CD4-positive, alpha-beta T cell treated with Interferon alpha-2 for 1 hour (primary cell): ENCODE measurements around the gene OVCH1.
A peak's percentile ranks its signal among the peaks of the same experiment; 100 is the strongest.
"Not testable (repeated sequence)": the region's sequence is repeated elsewhere in the genome, so short reads cannot be mapped to it uniquely, and the experiment has no call there.

ENCODE experiments used
- DNase-seq, 2 donors: peaks; one replicate each; pipeline ENCODE4 v3.0.0-alpha.2; 2020 to 2022

Gene OVCH1

GRCh38 chr12:29503283-29503682 is 5.8 kb upstream of the OVCH1 start:
- no peak for DNase-seq

GRCh38 chr12:29499235-29499634 is 1.7 kb upstream of the OVCH1 start:
- no peak for DNase-seq

- DNase-seq: no peak
These were observed 4.6 kb downstream of the OVCH1 start for GRCh38 chr12:29492891-29493290.

GRCh38 chr12:29486972-29487371 is 10.5 kb downstream of the OVCH1 start:
- no peak for DNase-seq

- DNase-seq: no peak
These were observed 34.3 kb downstream of the OVCH1 start for GRCh38 chr12:29463198-29463597.

- no peak for DNase-seq
These were observed 37.4 kb downstream of the OVCH1 start for GRCh38 chr12:29460082-29460481.

GRCh38 chr12:29455087-29455486 is 42.4 kb downstream of the OVCH1 start:
- DNase-seq: no peak

GRCh38 chr12:29451888-29452287 is 45.6 kb downstream of the OVCH1 start:
- DNase-seq: no peak

GRCh38 chr12:29448157-29448556 is 49.3 kb downstream of the OVCH1 start:
- DNase-seq: no peak

GRCh38 chr12:29447285-29447975 is 50.1 kb downstream of the OVCH1 start:
- no peak for DNase-seq

- no peak for DNase-seq
These were observed 58.0 kb downstream of the OVCH1 start for GRCh38 chr12:29439506-29439905.

GRCh38 chr12:29438752-29439408 is 58.6 kb downstream of the OVCH1 start:
- DNase-seq: no peak

- no peak for DNase-seq
These were observed 59.9 kb downstream of the OVCH1 start for GRCh38 chr12:29437575-29437974.

- DNase-seq: not testable (repeated sequence)
These were observed 60.7 kb downstream of the OVCH1 start for GRCh38 chr12:29436815-29437214.

GRCh38 chr12:29431513-29431912 is 66.0 kb downstream of the OVCH1 start:
- DNase-seq: no peak

- no peak for DNase-seq
These were observed 66.8 kb downstream of the OVCH1 start for GRCh38 chr12:29430716-29431044.

GRCh38 chr12:29429999-29430715 is 67.3 kb downstream of the OVCH1 start:
- no peak for DNase-seq

GRCh38 chr12:29428633-29429032 is 68.9 kb downstream of the OVCH1 start:
- peak in 1 of 2 donors; percentile 12 for DNase-seq

- DNase-seq: peak in 1 of 2 donors; percentile 34
These were observed 69.5 kb downstream of the OVCH1 start for GRCh38 chr12:29427964-29428363.

GRCh38 chr12:29426498-29426897 is 71.0 kb downstream of the OVCH1 start:
- no peak for DNase-seq

GRCh38 chr12:29425722-29426121 is 71.8 kb downstream of the OVCH1 start:
- DNase-seq: no peak

- DNase-seq: no peak
These were observed 80.7 kb downstream of the OVCH1 start for GRCh38 chr12:29416748-29417147.

- DNase-seq: no peak
These were observed 82.4 kb downstream of the OVCH1 start for GRCh38 chr12:29415111-29415510.

- DNase-seq: no peak
These were observed 83.1 kb downstream of the OVCH1 start for GRCh38 chr12:29414368-29414767.
